GM12864 (cell line): Measurements from ENCODE around the gene MYH6.

Experiments used
- DNase-seq: peaks from one replicate; pipeline ENCODE4 v3.0.0-alpha.2; 2011; ENCODE audit warnings: low read depth
- H3K4me3 ChIP-seq: 2 replicates; pipeline ENCODE4 v1.5.1; 2011; ENCODE audit warnings: mild to moderate bottlenecking, low read depth, low read length, control low read depth
- TF ChIP-seq, protein P1 (sequence below): IDR thresholded peaks from 2 replicates; pipeline ENCODE4 v1.5.1; 2011; ENCODE audit warnings: low read depth, mild to moderate bottlenecking, moderate library complexity, low read length, control low read depth, inconsistent platforms; ENCODE audit errors: missing control alignments

Gene MYH6

DNA sequence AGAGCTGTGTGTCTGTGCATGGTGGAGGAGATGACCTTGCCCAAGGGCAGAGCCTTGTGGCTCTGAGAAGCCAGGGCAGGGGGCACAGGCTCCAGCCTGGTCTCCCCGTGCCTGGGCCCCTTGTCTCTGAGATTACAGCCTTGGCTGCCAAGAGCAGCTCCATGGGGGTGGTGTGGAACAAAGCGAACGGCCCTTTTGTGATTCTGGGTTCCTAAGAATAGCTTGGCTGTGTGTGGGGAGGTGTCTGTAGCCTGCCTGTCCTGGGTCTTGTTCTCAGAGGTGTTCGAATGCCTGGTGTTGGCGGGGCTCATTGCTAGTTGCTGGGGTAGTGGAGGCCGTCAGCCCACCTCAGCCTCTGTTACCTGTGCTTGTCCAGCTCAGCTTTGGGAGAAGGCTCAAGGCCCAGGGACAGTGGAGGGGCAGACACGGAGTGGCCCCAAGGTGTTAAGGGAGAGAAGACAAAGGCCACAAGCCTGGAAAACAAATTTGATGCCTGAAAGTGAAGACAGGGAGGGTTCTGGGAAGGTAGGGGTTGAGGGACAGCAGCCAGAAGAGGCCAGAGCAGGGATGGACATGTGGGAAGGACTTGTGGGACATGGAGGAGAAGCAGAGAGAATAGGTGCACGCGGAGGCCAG lies 34.8 kb upstream of the MYH6 start:
- no peak for DNase-seq
- TF ChIP-seq, protein P1, sequence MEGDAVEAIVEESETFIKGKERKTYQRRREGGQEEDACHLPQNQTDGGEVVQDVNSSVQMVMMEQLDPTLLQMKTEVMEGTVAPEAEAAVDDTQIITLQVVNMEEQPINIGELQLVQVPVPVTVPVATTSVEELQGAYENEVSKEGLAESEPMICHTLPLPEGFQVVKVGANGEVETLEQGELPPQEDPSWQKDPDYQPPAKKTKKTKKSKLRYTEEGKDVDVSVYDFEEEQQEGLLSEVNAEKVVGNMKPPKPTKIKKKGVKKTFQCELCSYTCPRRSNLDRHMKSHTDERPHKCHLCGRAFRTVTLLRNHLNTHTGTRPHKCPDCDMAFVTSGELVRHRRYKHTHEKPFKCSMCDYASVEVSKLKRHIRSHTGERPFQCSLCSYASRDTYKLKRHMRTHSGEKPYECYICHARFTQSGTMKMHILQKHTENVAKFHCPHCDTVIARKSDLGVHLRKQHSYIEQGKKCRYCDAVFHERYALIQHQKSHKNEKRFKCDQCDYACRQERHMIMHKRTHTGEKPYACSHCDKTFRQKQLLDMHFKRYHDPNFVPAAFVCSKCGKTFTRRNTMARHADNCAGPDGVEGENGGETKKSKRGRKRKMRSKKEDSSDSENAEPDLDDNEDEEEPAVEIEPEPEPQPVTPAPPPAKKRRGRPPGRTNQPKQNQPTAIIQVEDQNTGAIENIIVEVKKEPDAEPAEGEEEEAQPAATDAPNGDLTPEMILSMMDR, result no peak
- no peak overlapping the region for H3K4me3 ChIP-seq

DNA sequence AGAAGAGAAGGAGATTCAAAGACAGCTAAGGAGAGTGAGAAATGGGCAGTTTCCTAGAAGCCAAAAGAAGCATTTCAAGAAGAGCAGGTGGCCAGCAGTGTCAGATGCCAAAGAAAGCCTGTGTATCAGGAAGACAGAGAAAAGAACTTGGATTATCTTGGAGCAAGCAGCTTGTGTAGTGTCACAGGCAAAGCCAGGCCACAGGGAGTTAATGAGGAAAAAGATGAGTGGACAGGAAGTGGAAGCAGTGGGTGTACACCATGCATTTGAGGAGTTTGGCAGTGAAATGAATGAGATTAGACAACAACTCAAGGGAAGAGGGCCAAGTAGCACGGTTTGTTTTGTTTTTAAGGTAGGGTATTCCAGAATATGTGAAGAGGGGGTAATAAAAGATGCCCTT lies 33.0 kb upstream of the MYH6 start:
- TF ChIP-seq, protein P1, result no peak
- no peak overlapping the region for H3K4me3 ChIP-seq
- DNase-seq, result no peak

DNA sequence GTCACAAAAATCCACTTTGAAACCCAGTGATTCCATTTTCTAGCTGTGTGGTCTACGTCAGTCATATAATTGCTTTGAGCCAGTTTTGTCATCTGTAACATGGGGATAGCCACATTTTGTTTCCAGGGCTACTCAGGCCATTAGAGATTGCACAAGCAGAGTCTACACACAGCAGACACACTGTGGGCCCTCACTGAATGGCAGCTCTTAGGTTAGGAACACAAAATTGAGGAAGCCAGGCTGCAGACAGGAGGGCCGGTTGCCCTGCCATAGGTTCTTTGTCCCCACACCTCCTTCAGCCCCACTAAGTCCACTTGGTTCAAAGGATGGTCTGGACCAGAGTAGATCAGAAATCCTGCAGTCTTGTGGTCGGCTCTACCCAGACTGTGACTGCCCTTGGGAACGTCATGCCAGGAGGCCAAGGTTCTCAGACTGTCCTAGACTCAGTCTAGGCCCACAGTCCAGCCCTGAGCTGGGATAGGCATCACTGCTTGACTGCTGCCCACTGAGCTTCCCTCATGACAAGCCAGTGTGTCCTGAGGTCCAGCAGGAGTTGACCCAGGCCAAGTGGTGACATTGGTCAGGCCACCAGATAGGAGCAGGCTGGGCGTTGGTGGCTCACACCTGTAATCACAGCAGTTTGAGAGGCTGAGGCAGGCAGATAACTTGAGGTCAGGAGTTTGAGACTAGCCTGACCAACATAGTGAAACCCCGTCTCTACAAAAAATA lies 31.2 kb upstream of the MYH6 start:
- H3K4me3 ChIP-seq, result no peak overlapping the region
- TF ChIP-seq, protein P1, result no peak
- DNase-seq, result no peak

DNA sequence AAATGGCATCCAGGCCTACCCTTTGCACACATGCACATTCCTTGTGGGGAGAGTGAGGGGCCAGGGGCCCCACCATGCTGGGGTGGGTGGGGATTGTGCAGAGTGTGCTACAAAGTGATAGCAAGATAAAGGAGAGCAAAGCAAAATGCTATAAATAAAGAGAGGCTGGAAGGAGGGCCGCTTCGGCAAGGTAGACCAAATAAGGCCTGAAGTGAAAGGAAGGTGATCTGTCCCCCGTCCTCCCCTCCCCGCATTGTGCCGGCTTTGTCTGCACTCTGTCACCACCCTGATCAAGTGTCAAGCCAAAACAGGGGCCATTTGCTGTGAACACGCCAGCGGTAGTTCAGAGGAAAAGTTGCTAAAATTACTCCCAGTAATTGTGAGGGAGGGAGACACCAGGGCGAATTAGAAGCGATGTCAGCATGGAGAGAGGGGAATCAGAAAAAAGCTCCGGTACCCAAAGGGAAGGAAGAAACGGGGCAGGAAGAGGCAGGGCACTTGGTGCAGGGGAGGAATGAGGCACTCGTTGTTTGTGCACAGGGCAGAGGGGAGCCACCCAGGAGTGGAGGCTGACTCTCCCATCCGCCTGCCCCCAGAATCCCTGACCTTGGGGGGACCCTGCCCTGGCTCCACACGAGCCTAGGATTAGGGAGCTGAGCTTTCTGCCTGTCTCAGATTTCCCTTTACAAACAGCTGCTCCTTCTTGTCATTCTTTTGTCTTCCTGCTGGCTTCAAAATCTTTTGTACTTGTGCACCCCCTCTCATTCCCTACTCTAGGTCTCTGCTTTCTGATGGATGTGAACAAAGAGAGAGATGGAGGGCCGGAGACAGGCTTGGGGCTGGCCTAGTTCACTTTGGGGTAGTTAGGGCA lies 30.3 kb upstream of the MYH6 start:
- H3K4me3 ChIP-seq, result no peak overlapping the region
- TF ChIP-seq, protein P1, result no peak
- no peak for DNase-seq

DNA sequence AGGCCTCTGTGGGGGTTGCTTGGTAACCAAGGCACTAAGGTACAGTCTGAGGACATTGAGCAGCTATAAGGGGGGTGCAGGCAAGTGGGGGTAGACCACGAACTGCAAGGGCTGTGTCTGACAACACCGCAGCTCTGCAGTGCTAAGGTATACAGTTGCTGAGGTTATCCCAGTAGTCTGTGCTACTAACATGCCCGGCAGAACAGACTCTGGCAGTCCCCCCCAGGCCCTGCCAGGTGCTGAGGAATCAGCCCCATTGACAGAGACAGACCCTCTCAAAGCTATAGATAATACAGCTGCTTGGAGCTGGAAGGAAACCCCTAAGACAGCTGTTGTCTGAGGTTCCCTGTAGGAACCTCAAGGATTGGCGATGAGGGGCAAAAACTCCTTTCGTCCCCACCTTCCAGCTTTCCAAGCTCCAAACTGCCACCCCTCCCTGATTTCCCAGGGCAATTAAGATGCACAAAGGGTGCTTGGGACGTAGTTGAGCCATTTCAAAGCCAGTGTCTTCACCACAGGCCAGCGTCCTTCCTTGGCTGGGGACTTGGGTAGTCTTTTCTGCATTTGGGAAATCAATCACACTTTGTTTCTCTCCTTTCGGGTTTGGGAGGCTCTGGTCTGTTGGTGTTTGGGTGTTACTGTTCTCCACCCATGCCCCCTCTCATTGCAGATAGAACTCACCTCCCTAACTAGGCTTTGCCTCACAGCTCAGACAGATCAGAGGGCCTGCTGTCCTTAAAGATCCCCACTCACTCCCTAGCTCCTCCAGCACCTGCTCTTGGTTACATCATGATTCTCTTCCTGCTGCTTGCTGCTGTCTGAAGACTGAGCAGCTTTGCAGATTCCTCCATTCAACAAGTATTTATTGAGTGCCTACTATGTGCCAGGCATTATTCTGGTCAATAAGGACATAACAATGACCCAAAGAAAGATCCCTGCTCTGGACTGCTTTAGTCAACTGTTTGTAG lies 29.3 kb upstream of the MYH6 start:
- TF ChIP-seq, protein P1, result no peak
- DNase-seq, result no peak
- H3K4me3 ChIP-seq, result no peak overlapping the region

DNA sequence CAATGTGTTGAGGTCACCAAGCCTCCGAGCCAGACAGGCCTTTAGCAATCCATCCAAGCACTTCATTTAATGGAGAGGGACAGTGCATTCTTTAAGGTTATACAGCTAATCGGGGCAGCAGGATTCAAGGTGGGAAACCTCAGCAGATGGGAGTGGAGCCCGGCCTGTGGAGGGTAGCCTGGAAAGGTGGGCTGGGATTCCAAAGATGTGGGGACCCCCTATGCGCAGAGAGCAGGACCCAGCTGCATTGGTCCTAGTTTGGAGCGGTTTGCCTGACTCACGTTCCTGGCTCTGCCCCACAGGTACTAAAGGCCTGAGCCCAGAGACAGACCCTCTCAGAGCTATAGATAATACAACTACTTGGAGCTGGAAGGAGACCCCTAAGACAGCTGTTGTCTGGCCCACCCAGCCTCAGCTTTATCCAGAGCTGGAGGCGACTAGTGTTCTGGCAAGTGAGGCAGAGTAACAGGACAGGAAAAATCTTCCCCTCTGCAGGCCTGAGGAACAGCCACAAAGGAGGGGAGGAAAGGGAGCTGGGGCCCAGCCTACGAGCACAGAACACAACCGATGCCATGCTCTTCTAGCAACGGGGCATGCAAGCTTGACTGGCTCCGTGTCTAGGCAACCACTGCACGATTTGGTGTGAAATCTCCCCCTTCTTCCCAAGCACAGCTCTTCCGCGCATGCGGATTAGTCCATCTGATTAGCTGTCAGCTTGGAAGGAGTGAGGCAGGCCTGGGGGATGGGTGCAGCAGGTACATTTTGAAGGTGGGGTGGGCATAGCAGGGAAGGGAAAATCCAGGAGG lies 28.5 kb upstream of the MYH6 start:
- no peak overlapping the region for H3K4me3 ChIP-seq
- DNase-seq, result no peak
- TF ChIP-seq, protein P1, result no peak
